Stimulated activated effector memory CD8-positive, alpha-beta T cell treated with anti-CD3 and anti-CD28 coated beads, Interleukin-12 subunit alpha, Interleukin-12 subunit beta, amount 100 ng/mL, for 72 hours (primary cell): ENCODE data around the gene THRAP3.
"Not testable (repeated sequence)": the region's sequence is repeated elsewhere in the genome, so short reads cannot be mapped to it uniquely, and the experiment has no call there.

Experiments
- ATAC-seq: fragments of 150-1000 bp; cut with Tn5 transposase; 2 replicates; pipeline ENCODE4 v1.10.0; 2021
- DNase-seq, 2 donors: peaks; one replicate each; pipeline ENCODE4 v3.0.0; 2021 to 2022; ENCODE audit warnings: low spot score in 2 of 2
- H3K27ac Mint-ChIP-seq: one replicate; pipeline ENCODE4 v1.8.0; 2022; ENCODE audit warnings: mild to moderate bottlenecking, mixed read lengths
- H3K36me3 Mint-ChIP-seq: one replicate; pipeline ENCODE4 v1.8.0; 2022; ENCODE audit warnings: mild to moderate bottlenecking, mixed read lengths
- H3K4me1 Mint-ChIP-seq: one replicate; pipeline ENCODE4 v1.8.0; 2022; ENCODE audit warnings: mixed read lengths
- H3K4me3 Mint-ChIP-seq: one replicate; pipeline ENCODE4 v1.8.0; 2022; ENCODE audit warnings: mild to moderate bottlenecking, mixed read lengths
- H3K9me3 Mint-ChIP-seq: one replicate; pipeline ENCODE4 v1.8.0; 2022; ENCODE audit warnings: mixed read lengths

THRAP3 gene

DNA sequence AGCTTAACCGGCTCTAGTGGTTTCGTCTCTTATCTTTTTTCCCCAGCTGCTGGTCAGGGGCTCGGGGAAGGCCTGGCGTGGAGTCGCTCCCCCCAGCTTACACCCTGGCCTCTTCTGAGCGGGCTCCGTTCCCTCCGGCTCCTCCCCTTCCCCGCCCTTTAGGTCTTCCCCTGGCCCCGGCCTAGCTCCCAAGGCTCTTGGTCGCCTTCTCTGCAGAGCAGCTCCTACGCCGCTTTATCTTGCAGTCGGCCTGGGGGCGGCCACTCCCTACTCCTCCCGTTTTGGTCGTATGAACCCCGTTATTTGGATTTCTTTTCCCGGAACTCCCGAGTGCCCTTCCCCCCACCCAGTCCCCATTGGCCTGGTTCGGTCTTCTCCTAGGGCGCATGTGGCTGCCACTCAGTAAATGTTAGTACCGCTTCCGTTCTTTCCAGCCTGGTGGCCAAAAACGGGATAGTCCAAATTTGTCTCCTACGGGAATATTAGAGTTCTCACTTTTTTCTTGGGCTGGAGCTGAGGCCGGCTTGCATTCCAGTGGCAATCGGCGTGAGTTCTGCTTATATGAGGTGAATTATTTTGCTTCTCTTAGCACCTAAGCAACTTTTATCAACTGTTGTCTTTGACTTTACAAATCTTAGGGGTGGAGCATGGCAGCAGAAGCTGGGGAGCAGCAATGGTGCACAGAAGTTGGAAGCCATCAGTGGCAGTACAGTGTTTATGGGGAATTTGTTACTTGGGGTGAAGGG is 467 bp downstream of the THRAP3 start:
- Mint-ChIP-seq H3K9me3 (no peaks in the 10 kb centered on the region), H3K36me3 (peaks cover 60% of the 10 kb centered on the region)
- DNase-seq: no peak

DNA sequence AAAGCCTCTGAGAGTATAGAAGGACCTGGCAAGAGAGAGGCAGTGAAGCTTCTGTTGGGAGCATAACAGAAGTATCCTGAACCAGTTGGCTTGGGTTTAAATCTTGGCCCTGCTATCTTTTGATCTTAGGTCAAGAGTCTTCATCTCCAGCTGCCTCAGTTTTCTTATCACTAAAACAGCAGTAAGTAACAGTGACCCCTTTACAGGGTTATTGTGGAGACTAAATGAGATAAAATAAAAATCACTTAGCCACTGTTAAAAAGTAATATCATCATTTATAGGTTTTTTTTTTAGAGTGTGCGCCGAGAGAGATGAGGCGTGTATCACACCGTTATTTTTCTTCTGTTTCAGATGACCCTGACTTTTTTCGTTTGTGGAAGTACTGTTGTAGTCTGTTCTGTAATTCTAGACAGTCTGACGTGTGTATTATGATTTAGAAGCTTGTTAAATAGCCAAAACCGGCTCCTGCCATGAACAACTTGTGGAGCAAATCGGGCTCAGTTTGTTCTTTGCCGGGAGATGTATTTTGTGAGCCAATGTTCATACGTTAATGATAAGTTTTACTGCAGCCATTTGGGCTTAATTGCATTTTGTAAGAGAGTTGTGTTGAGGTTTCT is 1.1 kb downstream of the THRAP3 start:
- Mint-ChIP-seq H3K27ac (peak overlapping the region; percentile 96), H3K4me3 (peak overlapping the region; percentile 91), H3K9me3 (no peaks in the 10 kb centered on the region), H3K36me3 (peaks cover 67% of the 10 kb centered on the region), H3K4me1 (peaks cover 30% of the 10 kb centered on the region)
- ATAC-seq (no peak), DNase-seq (no peak)

More for the DNA sequence above, 467 bp downstream of the THRAP3 start:
- H3K27ac Mint-ChIP-seq: peak overlapping the region; percentile 96
- peak overlapping the region; percentile 91 for H3K4me3 Mint-ChIP-seq
- H3K4me1 Mint-ChIP-seq: peaks cover 30% of the 10 kb centered on the region
- ATAC-seq: peak; percentile 83

DNA sequence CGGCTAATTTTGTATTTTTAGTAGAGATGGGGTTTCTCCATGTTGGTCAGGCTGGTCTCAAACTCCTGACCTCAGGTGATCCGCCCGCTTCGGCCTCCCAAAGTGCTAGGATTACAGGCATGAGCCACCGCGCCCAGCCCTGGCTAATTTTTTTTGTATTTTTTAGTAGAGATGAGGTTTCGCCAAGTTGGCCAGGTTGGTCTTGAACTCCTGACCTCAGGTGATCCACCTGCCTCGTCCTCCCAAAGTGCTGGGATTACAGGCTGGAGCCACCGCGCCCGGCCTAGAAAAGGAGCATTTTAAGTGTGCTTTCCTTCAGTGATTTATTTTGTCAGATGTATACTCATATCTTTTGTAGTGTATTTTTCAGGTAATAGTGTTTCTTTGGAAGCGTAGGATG is 6.0 kb downstream of the THRAP3 start:
- Mint-ChIP-seq H3K4me1 (peaks cover 48% of the 10 kb centered on the region), H3K36me3 (peaks cover 100% of the 10 kb centered on the region)
- not testable (repeated sequence) for H3K4me3 Mint-ChIP-seq, DNase-seq, H3K9me3 Mint-ChIP-seq, ATAC-seq, H3K27ac Mint-ChIP-seq

DNA sequence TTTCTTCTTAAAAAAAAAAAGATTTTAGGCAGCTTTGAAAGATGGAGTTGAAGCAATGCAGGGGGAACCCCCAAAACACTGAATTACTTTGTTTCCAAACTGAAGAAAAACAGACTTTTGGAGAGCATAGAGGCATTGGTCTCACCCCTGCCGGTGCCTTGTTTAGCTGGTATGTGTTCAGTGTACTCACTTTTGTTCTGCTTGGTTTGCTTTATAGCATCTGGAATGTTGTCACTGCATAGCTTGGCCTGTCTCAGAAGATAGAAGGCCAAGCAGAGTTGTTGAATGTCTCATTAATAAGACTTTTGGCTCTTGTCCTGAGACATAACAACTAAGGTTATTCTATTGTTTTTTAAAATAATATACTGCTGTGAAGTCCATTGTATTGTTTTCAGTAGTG is 6.9 kb downstream of the THRAP3 start:
- no peak for ATAC-seq
- H3K4me1 Mint-ChIP-seq: peaks cover 41% of the 10 kb centered on the region

DNA sequence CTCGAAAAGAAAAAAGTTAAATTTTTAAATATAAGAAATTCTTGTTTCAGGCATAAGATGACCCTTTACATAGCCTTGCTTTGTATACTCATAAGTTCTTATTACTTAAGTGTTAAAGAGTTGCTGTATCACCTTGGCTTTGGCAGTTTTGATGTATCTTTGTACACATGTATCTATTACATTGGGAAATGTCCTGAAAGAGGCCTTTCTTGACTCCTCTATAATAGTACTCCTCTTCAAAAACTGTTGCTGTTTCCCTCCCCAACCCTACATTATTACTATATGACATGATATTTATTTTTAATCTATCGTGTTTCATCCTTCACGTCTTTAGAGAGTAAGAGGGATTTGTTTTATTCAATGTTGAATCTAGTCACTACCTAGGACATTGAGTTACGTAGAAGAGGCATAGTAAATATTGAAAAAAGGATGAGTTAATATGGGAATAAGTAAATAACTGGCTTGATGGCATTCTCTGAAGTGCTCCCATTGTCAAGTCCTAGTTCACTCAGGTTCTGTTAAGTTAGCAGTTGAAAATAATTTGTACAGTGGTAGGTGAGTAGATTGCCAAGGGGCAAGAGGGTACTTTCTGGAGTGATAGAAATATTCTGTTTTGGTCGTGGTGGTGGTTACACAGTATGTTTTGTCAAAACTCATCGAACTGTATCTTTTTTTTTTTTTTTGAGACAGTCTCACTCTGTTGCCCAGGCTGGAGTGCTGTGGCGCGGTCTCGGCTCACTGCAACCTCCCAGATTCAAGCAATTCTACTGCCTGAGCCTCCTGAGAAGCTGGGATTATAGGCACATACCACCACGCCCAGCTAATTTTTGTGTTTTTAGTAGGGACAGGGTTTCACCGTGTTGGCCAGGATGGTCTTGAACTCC is 8.2 kb downstream of the THRAP3 start:
- H3K36me3 Mint-ChIP-seq: peaks cover 100% of the 10 kb centered on the region
- no peak for ATAC-seq
- H3K9me3 Mint-ChIP-seq: no peaks in the 10 kb centered on the region
- H3K4me3 Mint-ChIP-seq: no peak overlapping the region
- H3K27ac Mint-ChIP-seq: peak overlapping the region; percentile 72
- peaks cover 38% of the 10 kb centered on the region for H3K4me1 Mint-ChIP-seq
- no peak for DNase-seq

More for the DNA sequence above, 6.9 kb downstream of the THRAP3 start:
- H3K9me3 Mint-ChIP-seq: no peaks in the 10 kb centered on the region
- H3K4me3 Mint-ChIP-seq: no peak overlapping the region
- DNase-seq: no peak
- peaks cover 100% of the 10 kb centered on the region for H3K36me3 Mint-ChIP-seq
- H3K27ac Mint-ChIP-seq: peak overlapping the region; percentile 20

DNA sequence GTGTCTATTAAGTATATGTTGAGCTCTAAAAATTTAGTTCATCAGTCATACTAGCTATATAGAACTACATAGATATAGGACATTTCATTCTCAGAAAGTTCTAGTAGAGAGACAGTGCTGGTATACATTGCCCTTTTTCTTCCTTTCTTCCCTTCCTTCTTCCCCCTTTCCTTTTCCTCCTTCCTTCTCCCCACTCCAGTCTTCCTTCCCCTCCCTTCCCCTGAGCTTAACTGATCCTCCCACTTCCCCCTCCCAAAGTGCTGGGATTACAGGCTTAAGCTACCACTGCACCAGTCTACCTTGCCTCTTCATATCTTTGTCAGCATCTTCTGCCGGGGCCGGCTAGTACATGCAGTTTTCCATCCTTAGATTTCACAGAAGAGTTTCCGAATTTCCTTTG is 12.1 kb downstream of the THRAP3 start:
- DNase-seq: no peak
- H3K4me3 Mint-ChIP-seq: no peak overlapping the region
- H3K36me3 Mint-ChIP-seq: peaks cover 100% of the 10 kb centered on the region
- H3K4me1 Mint-ChIP-seq: peaks cover 40% of the 10 kb centered on the region
- peak overlapping the region; percentile 75 for H3K27ac Mint-ChIP-seq
- H3K9me3 Mint-ChIP-seq: no peaks in the 10 kb centered on the region
- no peak for ATAC-seq

DNA sequence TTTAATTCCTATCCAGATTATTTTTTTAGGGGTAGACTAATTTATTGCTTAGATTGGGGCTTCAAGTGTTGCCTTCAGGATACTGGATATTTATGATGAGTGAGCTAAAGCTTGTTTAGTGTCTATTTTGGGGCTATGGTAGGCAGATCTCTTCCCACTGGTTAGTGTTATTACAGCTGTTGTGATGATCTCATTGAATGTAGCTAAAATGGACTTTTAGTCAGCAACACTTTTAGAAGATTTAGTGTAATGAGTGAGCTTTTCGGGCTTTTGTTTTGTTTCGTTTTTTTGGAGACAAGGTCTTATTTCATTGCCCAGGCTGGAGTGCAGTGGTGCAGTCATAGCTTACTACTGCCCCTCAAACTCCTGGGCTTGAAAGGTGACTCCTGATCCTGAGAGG is 14.2 kb downstream of the THRAP3 start:
- H3K4me1 Mint-ChIP-seq: peaks cover 29% of the 10 kb centered on the region
- peaks cover 100% of the 10 kb centered on the region for H3K36me3 Mint-ChIP-seq
- no peak for ATAC-seq
- no peaks in the 10 kb centered on the region for H3K9me3 Mint-ChIP-seq
- no peak overlapping the region for H3K4me3 Mint-ChIP-seq
- peak overlapping the region; percentile 52 for H3K27ac Mint-ChIP-seq
- DNase-seq: no peak

DNA sequence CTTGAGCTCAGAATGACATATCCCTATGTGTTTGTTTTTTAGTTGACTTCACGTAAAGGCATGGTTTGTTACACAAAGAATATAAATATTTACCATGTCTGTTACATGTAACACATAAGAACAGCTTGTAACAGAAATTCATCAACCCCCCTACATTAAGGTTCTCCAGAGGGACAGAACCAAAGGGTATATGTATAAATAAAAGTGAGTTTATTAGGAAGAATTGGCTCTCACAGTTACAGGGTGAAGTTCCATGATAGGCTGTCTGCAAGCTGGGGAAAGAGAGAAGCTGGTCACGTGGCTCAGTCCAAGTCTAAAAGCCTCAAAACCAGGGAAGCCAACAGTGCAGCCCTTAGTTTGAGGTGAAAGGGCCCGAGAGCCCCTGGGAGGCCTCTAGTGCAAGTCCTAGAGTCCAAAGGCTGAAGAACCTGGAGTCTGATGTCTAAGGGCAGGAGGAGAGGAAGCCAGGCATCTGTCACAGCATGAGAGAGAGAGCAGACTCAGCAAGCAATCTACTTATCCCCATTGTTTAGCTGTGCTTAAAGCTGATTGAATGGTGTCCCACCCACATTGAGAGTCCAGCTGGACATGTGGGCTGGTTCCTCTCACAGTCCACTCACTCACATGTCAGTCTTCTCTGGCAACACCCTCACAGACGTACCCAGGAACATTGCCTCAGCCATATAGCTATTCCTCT is 15.8 kb downstream of the THRAP3 start:
- DNase-seq (no peak), ATAC-seq (no peak)
- peaks cover 98% of the 10 kb centered on the region for H3K36me3 Mint-ChIP-seq
- H3K9me3 Mint-ChIP-seq: no peaks in the 10 kb centered on the region
- no peak overlapping the region for H3K27ac Mint-ChIP-seq
- peaks cover 33% of the 10 kb centered on the region for H3K4me1 Mint-ChIP-seq
- H3K4me3 Mint-ChIP-seq: no peak overlapping the region

DNA sequence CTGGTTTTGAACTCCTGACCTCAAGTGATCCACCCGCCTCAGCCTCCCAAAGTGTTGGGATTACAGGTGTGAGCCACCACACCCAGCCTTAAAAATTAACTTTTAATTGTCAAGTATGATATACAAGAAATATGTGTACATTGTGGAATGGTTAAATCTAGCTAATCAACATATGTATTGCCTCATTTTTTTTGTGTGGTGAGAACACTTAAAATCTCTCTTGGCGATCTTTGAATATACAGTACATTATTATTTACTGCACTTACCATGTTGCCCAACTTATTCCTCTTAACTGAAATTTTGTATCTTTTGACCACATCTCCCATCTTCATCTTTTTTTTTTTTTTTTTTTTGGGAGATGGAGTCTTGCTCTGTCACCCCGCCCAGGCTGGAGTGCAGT is 23.3 kb downstream of the THRAP3 start:
- no peak overlapping the region for H3K27ac Mint-ChIP-seq
- DNase-seq (no peak), ATAC-seq (no peak)
- no peak overlapping the region for H3K4me3 Mint-ChIP-seq
- H3K36me3 Mint-ChIP-seq: peaks cover 68% of the 10 kb centered on the region
- no peaks in the 10 kb centered on the region for H3K9me3 Mint-ChIP-seq
- peaks cover 47% of the 10 kb centered on the region for H3K4me1 Mint-ChIP-seq

DNA sequence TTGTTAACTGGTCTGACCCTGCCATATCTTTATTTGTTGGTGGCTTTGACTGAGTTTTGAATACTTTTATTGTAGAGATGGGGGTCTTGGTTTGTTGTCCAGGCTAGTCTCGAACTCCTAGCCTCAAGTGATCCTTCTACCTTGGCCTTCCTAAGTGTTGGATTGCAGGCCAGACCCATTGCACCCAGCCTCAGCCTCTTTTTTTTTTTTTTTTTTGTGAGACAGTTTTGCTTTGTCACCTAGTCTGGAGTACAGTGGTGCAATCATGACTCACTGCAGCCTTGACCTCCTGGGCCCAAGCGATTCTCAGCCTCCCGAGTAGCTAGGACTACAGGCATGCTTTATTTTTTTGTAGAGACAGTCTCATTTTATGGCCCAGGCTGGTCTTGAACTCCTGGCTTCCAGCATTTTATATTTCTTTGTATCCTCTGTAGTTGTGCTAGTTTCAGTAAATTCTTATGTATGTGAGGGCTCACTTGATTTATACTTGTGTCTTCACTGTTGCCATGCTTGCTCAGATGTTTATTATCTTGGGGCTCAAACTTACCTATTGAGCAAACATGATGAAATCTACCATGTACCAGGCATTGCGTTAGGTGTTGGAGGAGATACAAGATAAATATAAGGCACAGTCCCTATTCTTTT is 24.1 kb downstream of the THRAP3 start:
- peak overlapping the region; percentile 76 for H3K27ac Mint-ChIP-seq
- peaks cover 61% of the 10 kb centered on the region for H3K36me3 Mint-ChIP-seq
- DNase-seq: no peak
- H3K4me1 Mint-ChIP-seq: peaks cover 47% of the 10 kb centered on the region
- H3K4me3 Mint-ChIP-seq: peak overlapping the region; percentile 27
- peak; percentile 63 for ATAC-seq
- H3K9me3 Mint-ChIP-seq: no peaks in the 10 kb centered on the region

DNA sequence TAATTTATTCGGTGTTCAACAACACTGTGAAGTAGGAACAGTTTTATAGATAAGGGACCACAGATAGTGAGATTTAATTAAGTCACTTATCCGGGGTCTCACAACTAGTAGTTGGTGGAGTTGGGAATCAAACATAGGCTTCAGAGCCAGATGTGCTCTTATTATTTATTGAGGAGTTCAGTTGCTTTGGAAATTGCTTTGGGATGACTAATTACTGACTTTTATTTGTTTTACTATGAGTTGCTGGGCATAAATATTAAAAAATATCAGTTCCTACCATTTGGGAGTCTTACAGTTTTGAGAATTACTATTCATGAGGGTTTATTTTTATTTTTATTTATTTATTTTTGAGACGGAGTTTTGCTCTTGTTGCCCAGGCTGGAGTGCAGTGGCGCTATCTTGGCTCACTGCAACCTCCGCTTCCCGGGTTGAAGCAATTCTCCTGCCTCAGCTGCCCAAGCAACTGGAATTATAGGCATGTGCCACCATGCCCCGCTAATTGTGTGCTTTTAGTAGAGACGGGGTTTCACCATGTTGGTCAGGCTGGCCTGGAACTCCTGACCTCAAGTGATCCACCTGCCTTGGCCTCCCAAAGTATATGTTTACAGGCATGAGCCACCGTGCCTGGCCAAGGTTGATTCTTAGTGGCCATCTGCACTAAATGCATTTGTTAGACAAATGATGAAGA is 27.7 kb downstream of the THRAP3 start:
- Mint-ChIP-seq H3K36me3 (peaks cover 61% of the 10 kb centered on the region), H3K27ac (no peak overlapping the region), H3K4me3 (no peak overlapping the region), H3K4me1 (peaks cover 43% of the 10 kb centered on the region), H3K9me3 (no peaks in the 10 kb centered on the region)
- DNase-seq (no peak), ATAC-seq (no peak)

DNA sequence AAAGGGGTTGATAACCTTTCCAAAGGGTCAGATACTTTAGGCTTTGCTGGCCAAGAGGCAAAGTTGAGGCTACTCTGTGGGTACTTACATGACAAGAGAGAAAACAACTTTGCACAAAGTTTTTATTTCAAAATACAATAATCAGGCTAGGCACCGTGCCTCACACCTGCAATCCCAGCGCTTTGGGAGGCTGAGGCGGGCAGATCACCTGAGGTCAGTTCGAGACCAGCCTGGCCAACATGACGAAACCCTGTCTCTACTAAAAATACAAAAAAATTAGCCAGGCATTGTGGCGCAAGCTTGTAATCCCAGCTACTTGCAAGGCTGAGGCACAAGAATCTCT is 28.2 kb downstream of the THRAP3 start:
- Mint-ChIP-seq H3K4me1 (peaks cover 49% of the 10 kb centered on the region), H3K36me3 (peaks cover 61% of the 10 kb centered on the region)
- not testable (repeated sequence) for H3K27ac Mint-ChIP-seq, DNase-seq, H3K9me3 Mint-ChIP-seq, H3K4me3 Mint-ChIP-seq, ATAC-seq

DNA sequence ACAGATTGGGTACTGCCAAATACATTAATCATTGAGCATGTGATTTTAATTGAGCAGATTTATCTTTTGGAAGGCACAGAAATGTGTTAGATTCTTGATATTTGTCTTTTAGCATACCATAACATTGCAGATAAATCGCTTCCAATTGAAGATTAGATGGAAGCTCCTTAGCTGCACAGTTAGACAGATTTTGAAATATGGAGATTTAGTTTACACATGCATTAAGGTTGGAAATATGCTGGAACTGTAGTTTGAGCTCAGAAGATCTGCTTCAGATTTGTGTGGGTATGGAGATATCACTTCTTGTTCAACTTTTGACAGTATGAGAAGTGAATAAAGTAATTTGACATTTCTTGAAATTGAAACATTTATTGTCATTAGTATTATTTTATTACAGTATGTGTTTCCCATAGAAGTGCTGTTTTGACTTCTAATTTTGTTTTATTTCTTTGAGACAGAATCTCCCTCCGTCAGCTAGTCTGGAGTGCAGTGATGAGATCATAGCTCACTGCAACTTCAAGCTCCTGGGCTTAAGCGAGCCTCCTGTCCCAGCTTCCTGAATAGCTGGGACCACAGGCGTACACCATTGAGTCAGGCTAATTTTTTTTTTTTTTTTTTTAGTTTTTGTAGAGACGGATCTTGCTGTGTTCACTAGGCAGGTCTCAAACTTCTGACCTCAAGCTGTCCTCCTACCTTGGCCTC is 29.1 kb downstream of the THRAP3 start:
- H3K27ac Mint-ChIP-seq: no peak overlapping the region
- peaks cover 61% of the 10 kb centered on the region for H3K36me3 Mint-ChIP-seq
- H3K4me1 Mint-ChIP-seq: peaks cover 53% of the 10 kb centered on the region
- H3K9me3 Mint-ChIP-seq: no peaks in the 10 kb centered on the region
- no peak for ATAC-seq
- DNase-seq: no peak
- H3K4me3 Mint-ChIP-seq: no peak overlapping the region
